Vagina (tissue), 2 donors: ENCODE results near the gene MICAL3. TPM values are rescaled to one million over a fixed set of nuclear protein-coding genes. Genes with fewer than 3 reads are reported as not detected.
A peak's percentile ranks its signal among the peaks of the same experiment; 100 is the strongest.

ENCODE experiments used
- DNase-seq, 2 donors: peaks; one replicate each; pipeline ENCODE4 v3.0.0-alpha.2; 2017; ENCODE audit errors: extremely low spot score in 2 of 2
- H3K27ac ChIP-seq: fragments of 200-600 bp; sonication (generic); one replicate; pipeline ENCODE4 v1.5.1; 2019
- H3K27me3 ChIP-seq: fragments of 200-600 bp; sonication (generic); one replicate; pipeline ENCODE4 v1.5.1; 2019
- H3K36me3 ChIP-seq, 2 donors: fragments of 200-600 bp; sonication (generic); one replicate each; pipeline ENCODE4 v1.5.1; 2017 to 2019
- H3K4me1 ChIP-seq: fragments of 200-600 bp; sonication (generic); one replicate; pipeline ENCODE4 v1.5.1; 2019
- H3K4me3 ChIP-seq, 2 donors: fragments of 200-600 bp; sonication (generic); 1 replicate in 1 of 2; 2 replicates in 1 of 2; pipeline ENCODE4 v1.5.1; 2016 to 2019
- H3K9me3 ChIP-seq: fragments of 200-600 bp; sonication (generic); one replicate; pipeline ENCODE4 v1.5.1; 2019
- CTCF ChIP-seq, 3 experiments: fragments of 450-650 bp in 2 of 3; fragments of 200-600 bp in 1 of 3; sonication (generic) in 1 of 3; IDR thresholded peaks; one replicate each; pipeline ENCODE4 v1.5.1; 2017 to 2019; ENCODE audit warnings: antibody characterized with exemption in 3 of 3, mild to moderate bottlenecking in 2 of 3, moderate library complexity in 2 of 3
- POLR2A ChIP-seq, 2 donors: fragments of 450-650 bp; IDR thresholded peaks; one replicate each; pipeline ENCODE4 v1.6.1; 2017; ENCODE audit warnings: antibody characterized with exemption in 2 of 2, mild to moderate bottlenecking in 2 of 2, moderate library complexity in 2 of 2
- POLR2AphosphoS5 ChIP-seq, 2 donors: sonication (generic); formaldehyde crosslinking; IDR thresholded peaks; one replicate each; pipeline ENCODE4 v1.9.0; 2017; ENCODE audit warnings: antibody characterized with exemption in 2 of 2, mild to moderate bottlenecking in 2 of 2, low read depth in 1 of 2; ENCODE audit not compliant: insufficient read depth in 1 of 2
- intact Hi-C: fragments of 100-400 bp; cut with DNase I; formaldehyde crosslinking; loops from one replicate; pipeline ENCODE4 v1.15.1; 2023
- total RNA-seq: library from RNA; depleted of rRNA; stranded (reverse); fragments of >200 nt; gene quantifications from one replicate; pipeline ENCODE4 v1.2.3, GENCODE V29; 2016

MICAL3 gene
- total RNA-seq, 1 donor from 2014 or later: 35.1 TPM

GRCh38 chr22:17974087-17974486 lies 50.3 kb downstream of the MICAL3 start:
- H3K4me3 ChIP-seq: no peak overlapping the region
- H3K27ac ChIP-seq: no peak overlapping the region
- intact Hi-C loops: no loop called here
- H3K9me3 ChIP-seq: no peaks in the 10 kb centered on the region
- H3K36me3 ChIP-seq: no peaks in the 10 kb centered on the region
- TF ChIP-seq POLR2AphosphoS5 (IDR thresholded peaks at IDR 0.05; ENCODE audit: insufficient read depth in 1 of 2, low read depth in 1 of 2) (no peak), CTCF (IDR thresholded peaks at IDR 0.05) (no peak), POLR2A (IDR thresholded peaks at IDR 0.05) (no peak)
- no peak for DNase-seq
- H3K4me1 ChIP-seq: peaks cover 42% of the 10 kb centered on the region
- H3K27me3 ChIP-seq: no peaks in the 10 kb centered on the region

- no peak for DNase-seq
- intact Hi-C loops: no loop called here
- H3K4me1 ChIP-seq: peaks cover 42% of the 10 kb centered on the region
- no peak overlapping the region for H3K27ac ChIP-seq
- no peaks in the 10 kb centered on the region for H3K36me3 ChIP-seq
- TF ChIP-seq POLR2AphosphoS5 (IDR thresholded peaks at IDR 0.05; ENCODE audit: insufficient read depth in 1 of 2, low read depth in 1 of 2) (no peak), CTCF (IDR thresholded peaks at IDR 0.05) (no peak), POLR2A (IDR thresholded peaks at IDR 0.05) (no peak)
- H3K4me3 ChIP-seq: no peak overlapping the region
- no peaks in the 10 kb centered on the region for H3K9me3 ChIP-seq
- no peaks in the 10 kb centered on the region for H3K27me3 ChIP-seq
Measured at GRCh38 chr22:17973217-17973616, 51.1 kb downstream of the MICAL3 start.

GRCh38 chr22:17972385-17973191 lies 51.8 kb downstream of the MICAL3 start:
- intact Hi-C loops: no loop called here
- peaks cover 42% of the 10 kb centered on the region for H3K4me1 ChIP-seq
- no peaks in the 10 kb centered on the region for H3K27me3 ChIP-seq
- no peaks in the 10 kb centered on the region for H3K9me3 ChIP-seq
- H3K4me3 ChIP-seq: no peak overlapping the region
- DNase-seq: no peak
- TF ChIP-seq POLR2AphosphoS5 (IDR thresholded peaks at IDR 0.05; ENCODE audit: insufficient read depth in 1 of 2, low read depth in 1 of 2): peak in 1 of 2 donors; percentile 48
- TF ChIP-seq POLR2A (IDR thresholded peaks at IDR 0.05): no peak
- H3K27ac ChIP-seq: peak overlapping the region; percentile 50
- H3K36me3 ChIP-seq: no peaks in the 10 kb centered on the region

- Histone ChIP-seq H3K36me3 (no peaks in the 10 kb centered on the region), H3K27me3 (no peaks in the 10 kb centered on the region), H3K4me1 (peaks cover 42% of the 10 kb centered on the region), H3K27ac (no peak overlapping the region), H3K4me3 (no peak overlapping the region), H3K9me3 (no peaks in the 10 kb centered on the region)
- TF ChIP-seq POLR2AphosphoS5 (IDR thresholded peaks at IDR 0.05; ENCODE audit: insufficient read depth in 1 of 2, low read depth in 1 of 2): no peak
- no peak for TF ChIP-seq CTCF (IDR thresholded peaks at IDR 0.05)
- no peak for TF ChIP-seq POLR2A (IDR thresholded peaks at IDR 0.05)
- DNase-seq: no peak
- intact Hi-C loops: no loop called here
Measured at GRCh38 chr22:17971711-17972110, 52.6 kb downstream of the MICAL3 start.

- peaks cover 39% of the 10 kb centered on the region for H3K4me1 ChIP-seq
- intact Hi-C loops: no loop called here
- no peaks in the 10 kb centered on the region for H3K27me3 ChIP-seq
- H3K36me3 ChIP-seq: no peaks in the 10 kb centered on the region
- no peak overlapping the region for H3K27ac ChIP-seq
- no peak overlapping the region for H3K4me3 ChIP-seq
- DNase-seq: no peak
- TF ChIP-seq POLR2A (IDR thresholded peaks at IDR 0.05): no peak
- no peak for TF ChIP-seq POLR2AphosphoS5 (IDR thresholded peaks at IDR 0.05; ENCODE audit: insufficient read depth in 1 of 2, low read depth in 1 of 2)
- no peak for TF ChIP-seq CTCF (IDR thresholded peaks at IDR 0.05)
- no peaks in the 10 kb centered on the region for H3K9me3 ChIP-seq
Measured at GRCh38 chr22:17970201-17970708, 54.1 kb downstream of the MICAL3 start.
